HFFc6 (cell line): ENCODE measurements around the gene C15orf39. TPM values are rescaled to one million over a fixed set of nuclear protein-coding genes. Genes with fewer than 3 reads are reported as not detected.

Experiments used
- DNase-seq: peaks from one replicate; pipeline ENCODE4 v3.0.0-alpha.2; 2018
- H3K27ac Mint-ChIP-seq: 2 replicates; pipeline ENCODE4 v1.8.0; 2020; ENCODE audit warnings: mild to moderate bottlenecking, mixed read lengths
- H3K27me3 Mint-ChIP-seq: 2 replicates; pipeline ENCODE4 v1.8.0; 2021; ENCODE audit warnings: mild to moderate bottlenecking, moderate library complexity, mixed read lengths; ENCODE audit not compliant: insufficient read depth
- H3K36me3 Mint-ChIP-seq: 2 replicates; pipeline ENCODE4 v1.8.0; 2021; ENCODE audit warnings: low read depth, mixed read lengths
- H3K4me1 Mint-ChIP-seq: 2 replicates; pipeline ENCODE4 v1.8.0; 2020; ENCODE audit warnings: low read depth, mixed read lengths
- H3K4me3 Mint-ChIP-seq: 2 replicates; pipeline ENCODE4 v1.8.0; 2020; ENCODE audit warnings: mild to moderate bottlenecking, moderate library complexity, mixed read lengths
- H3K9me3 Mint-ChIP-seq: 2 replicates; pipeline ENCODE4 v1.8.0; 2020; ENCODE audit warnings: mild to moderate bottlenecking, mixed read lengths
- total RNA-seq, 6 experiments: library from RNA; stranded (reverse); fragmentation: NEBNext Ultra II Directional; extraction: Animal tissue kit (Norgen Biotek cat#: 25700); gene quantifications; 2 replicates in 1 of 6; 3 replicates in 5 of 6; pipeline ENCODE4 v1.2.3, GENCODE V29; 2021
- TF ChIP-seq, protein P1 (sequence below): fragments of 200-600 bp; sonication (generic); IDR thresholded peaks from 2 replicates; pipeline ENCODE4 v1.5.0; 2021; ENCODE audit warnings: antibody characterized with exemption, mild to moderate bottlenecking

Gene C15orf39
- total RNA-seq, 6 experiments from 2014 or later: 8.8 to 14.8 (median 12.0) TPM

DNA sequence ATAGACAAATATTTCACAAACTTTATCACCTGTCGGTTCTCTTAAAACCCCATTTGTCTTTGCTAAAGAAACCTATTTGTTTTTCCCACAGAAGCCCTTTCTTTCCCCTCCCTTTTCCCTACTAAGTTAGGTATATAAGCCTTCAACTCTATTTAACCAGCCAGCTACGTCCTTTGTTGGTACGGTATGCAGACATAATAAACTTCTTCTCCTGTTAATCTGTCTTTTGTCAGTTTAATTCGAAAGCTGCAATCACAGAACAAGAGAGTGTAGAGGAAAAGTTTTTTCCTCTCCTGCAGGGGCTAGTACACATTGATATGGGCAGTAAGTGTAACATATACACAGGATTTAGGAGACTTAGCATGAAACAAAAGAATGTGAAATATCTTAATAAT, 21.9 kb upstream of the C15orf39 start:
- TF ChIP-seq, protein P1, sequence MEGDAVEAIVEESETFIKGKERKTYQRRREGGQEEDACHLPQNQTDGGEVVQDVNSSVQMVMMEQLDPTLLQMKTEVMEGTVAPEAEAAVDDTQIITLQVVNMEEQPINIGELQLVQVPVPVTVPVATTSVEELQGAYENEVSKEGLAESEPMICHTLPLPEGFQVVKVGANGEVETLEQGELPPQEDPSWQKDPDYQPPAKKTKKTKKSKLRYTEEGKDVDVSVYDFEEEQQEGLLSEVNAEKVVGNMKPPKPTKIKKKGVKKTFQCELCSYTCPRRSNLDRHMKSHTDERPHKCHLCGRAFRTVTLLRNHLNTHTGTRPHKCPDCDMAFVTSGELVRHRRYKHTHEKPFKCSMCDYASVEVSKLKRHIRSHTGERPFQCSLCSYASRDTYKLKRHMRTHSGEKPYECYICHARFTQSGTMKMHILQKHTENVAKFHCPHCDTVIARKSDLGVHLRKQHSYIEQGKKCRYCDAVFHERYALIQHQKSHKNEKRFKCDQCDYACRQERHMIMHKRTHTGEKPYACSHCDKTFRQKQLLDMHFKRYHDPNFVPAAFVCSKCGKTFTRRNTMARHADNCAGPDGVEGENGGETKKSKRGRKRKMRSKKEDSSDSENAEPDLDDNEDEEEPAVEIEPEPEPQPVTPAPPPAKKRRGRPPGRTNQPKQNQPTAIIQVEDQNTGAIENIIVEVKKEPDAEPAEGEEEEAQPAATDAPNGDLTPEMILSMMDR: no peak
- no peak overlapping the region for H3K27ac Mint-ChIP-seq
- no peaks in the 10 kb centered on the region for H3K36me3 Mint-ChIP-seq
- H3K4me3 Mint-ChIP-seq: no peak overlapping the region
- peaks cover 14% of the 10 kb centered on the region for H3K27me3 Mint-ChIP-seq
- no peak for DNase-seq
- no peaks in the 10 kb centered on the region for H3K9me3 Mint-ChIP-seq
- peaks cover 35% of the 10 kb centered on the region for H3K4me1 Mint-ChIP-seq

- H3K4me3 Mint-ChIP-seq: no peak overlapping the region
Observed at GRCh38 chr15:75181780-75182179, 19.9 kb upstream of the C15orf39 start.

GRCh38 chr15:75182187-75183131, 19.2 kb upstream of the C15orf39 start:
- no peak overlapping the region for H3K4me3 Mint-ChIP-seq
- H3K9me3 Mint-ChIP-seq: no peaks in the 10 kb centered on the region
- no peaks in the 10 kb centered on the region for H3K36me3 Mint-ChIP-seq
- peaks cover 12% of the 10 kb centered on the region for H3K27me3 Mint-ChIP-seq
- TF ChIP-seq, protein P1: no peak
- no peak for DNase-seq
- peaks cover 27% of the 10 kb centered on the region for H3K4me1 Mint-ChIP-seq
- H3K27ac Mint-ChIP-seq: no peak overlapping the region

More at GRCh38 chr15:75181780-75182179, 19.9 kb upstream of the C15orf39 start:
- Mint-ChIP-seq H3K4me1 (peaks cover 27% of the 10 kb centered on the region), H3K27ac (no peak overlapping the region), H3K36me3 (no peaks in the 10 kb centered on the region), H3K27me3 (peaks cover 13% of the 10 kb centered on the region), H3K9me3 (no peaks in the 10 kb centered on the region)
- TF ChIP-seq, protein P1: no peak
- DNase-seq: no peak

DNA sequence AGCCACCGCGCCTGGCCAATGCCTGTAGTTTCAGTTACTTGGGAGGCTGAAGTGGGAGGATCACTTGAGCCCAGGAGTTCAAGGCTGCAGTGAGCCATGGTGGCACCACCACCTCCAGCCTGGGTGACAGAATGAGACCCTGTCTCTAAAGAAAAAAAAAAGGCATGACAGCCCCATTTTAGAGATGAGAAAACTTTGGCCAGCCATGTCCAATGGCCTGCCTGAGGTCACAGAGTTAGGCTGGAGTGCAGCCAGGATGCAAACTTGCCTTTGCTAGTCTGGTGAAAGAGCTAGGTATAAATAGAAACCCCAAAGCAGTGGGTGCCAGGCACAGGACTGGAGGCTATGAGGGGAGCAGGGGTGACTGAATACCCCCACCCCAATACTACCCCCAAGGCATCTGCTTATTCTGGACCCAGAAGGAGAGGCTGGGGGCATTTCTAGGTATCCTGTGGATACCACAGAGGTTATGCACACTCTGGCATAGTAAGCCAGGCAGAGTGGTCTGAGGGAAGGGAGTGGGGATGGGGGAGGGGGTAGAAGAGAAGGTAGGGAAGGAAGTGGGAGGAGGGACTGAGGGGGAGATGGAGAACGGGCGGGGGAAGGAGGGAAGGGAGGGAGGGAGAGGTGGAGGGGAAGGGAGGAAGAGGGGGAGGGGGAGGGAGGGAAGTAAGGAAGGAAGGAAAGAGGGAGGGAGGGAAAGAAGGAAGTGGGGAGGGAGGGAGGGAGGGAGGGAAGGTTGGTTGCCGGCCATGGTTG, 16.2 kb upstream of the C15orf39 start:
- Mint-ChIP-seq H3K27ac (no peak overlapping the region), H3K4me1 (peaks cover 15% of the 10 kb centered on the region), H3K27me3 (peaks cover 13% of the 10 kb centered on the region), H3K9me3 (peaks cover 4% of the 10 kb centered on the region; the same call in 1 of the 2 replicates), H3K36me3 (peaks cover 3% of the 10 kb centered on the region; the same call in 1 of the 2 replicates), H3K4me3 (no peak overlapping the region)
- no peak for DNase-seq
- TF ChIP-seq, protein P1: no peak

GRCh38 chr15:75186044-75186443, 15.6 kb upstream of the C15orf39 start:
- no peak for DNase-seq
- TF ChIP-seq, protein P1: no peak
- peaks cover 9% of the 10 kb centered on the region for H3K9me3 Mint-ChIP-seq
- H3K27ac Mint-ChIP-seq: no peak overlapping the region
- H3K27me3 Mint-ChIP-seq: peaks cover 19% of the 10 kb centered on the region
- no peak overlapping the region for H3K4me3 Mint-ChIP-seq
- peaks cover 10% of the 10 kb centered on the region for H3K4me1 Mint-ChIP-seq
- H3K36me3 Mint-ChIP-seq: peaks cover 8% of the 10 kb centered on the region; the same call in 1 of the 2 replicates
